HG03442 (cell line): ENCODE results near the gene UBTD2.

Experiments
- ATAC-seq: cut with Tn5 transposase; IDR thresholded peaks from one replicate; pipeline ENCODE4 v1.9.1; 2021; ENCODE audit warnings: mild to moderate bottlenecking, moderate library complexity; ENCODE audit not compliant: unreplicated experiment

The UBTD2 gene

GRCh38 chr5:172173564-172174153 is 109.9 kb downstream of the UBTD2 start:
- ATAC-seq: no peak

GRCh38 chr5:172172912-172173563 is 110.5 kb downstream of the UBTD2 start:
- ATAC-seq: no peak

GRCh38 chr5:172171118-172171517 is 112.4 kb downstream of the UBTD2 start:
- no peak for ATAC-seq

GRCh38 chr5:172170251-172170701 is 113.3 kb downstream of the UBTD2 start:
- ATAC-seq: no peak

GRCh38 chr5:172169216-172169615 is 114.3 kb downstream of the UBTD2 start:
- ATAC-seq: no peak

GRCh38 chr5:172168311-172168710 is 115.3 kb downstream of the UBTD2 start:
- no peak for ATAC-seq

DNA sequence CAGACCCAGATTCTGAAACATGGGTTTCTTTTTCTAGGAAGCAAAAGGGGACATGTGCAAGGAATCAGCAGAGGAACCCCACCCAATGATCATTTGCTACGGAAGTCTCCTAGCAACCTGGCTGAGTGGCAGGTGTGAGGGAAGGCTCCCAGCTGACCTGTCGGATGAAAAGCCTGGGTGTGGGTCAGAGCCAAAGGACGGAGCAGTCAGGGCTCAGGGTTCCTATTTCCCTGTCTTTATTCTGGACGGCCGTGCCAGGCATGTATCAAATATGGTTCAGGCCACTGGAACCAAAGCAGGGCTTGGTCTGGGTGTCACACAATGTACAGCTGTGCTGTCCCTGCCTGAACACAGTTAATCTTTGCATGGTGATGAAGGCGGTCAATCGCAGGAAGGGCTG is 115.7 kb downstream of the UBTD2 start:
- no peak for ATAC-seq

- ATAC-seq: no peak
Observed at GRCh38 chr5:172166030-172166826, 117.3 kb downstream of the UBTD2 start.

GRCh38 chr5:172165465-172165864 is 118.1 kb downstream of the UBTD2 start:
- ATAC-seq: peak; percentile 74

DNA sequence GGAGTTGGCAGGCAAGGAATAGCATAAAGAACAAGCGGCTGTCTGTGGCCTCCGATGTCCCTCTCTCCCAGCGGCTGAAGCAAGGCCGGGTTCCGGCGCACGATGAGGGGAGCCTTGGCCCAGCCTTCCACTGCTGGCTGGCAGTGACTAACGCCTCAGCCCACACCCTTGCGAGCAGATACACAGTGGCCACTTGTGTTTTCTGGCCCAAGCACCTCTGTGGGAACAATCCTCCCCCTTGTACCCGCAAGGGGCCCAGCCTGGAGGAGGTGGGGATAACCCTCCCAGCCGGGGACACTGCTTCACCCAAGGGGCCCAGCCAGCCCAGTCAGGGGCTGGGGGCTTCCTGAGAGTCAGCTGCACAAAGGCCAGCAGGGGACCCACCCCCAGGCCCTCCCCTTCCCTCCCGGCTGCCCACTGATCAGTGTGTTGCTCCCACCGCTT is 118.8 kb downstream of the UBTD2 start:
- no peak for ATAC-seq

GRCh38 chr5:172163346-172163745 is 120.2 kb downstream of the UBTD2 start:
- no peak for ATAC-seq

DNA sequence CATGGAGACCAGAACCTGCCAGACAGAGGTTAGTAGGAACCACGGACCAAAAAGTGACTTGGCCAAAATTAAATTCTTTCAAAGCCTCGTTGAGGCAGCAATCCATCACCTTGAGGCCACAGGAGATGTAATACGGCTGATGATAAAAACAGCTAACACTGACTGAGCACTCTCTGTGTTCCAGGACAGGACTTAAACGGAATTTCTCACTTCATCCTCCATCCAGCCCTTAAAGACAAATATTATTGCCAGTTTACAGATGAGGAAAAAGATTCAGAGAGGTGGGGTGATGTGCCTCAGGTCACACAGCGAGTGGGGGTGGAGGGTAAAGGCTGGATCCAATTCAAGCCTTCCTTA is 120.6 kb downstream of the UBTD2 start:
- no peak for ATAC-seq

DNA sequence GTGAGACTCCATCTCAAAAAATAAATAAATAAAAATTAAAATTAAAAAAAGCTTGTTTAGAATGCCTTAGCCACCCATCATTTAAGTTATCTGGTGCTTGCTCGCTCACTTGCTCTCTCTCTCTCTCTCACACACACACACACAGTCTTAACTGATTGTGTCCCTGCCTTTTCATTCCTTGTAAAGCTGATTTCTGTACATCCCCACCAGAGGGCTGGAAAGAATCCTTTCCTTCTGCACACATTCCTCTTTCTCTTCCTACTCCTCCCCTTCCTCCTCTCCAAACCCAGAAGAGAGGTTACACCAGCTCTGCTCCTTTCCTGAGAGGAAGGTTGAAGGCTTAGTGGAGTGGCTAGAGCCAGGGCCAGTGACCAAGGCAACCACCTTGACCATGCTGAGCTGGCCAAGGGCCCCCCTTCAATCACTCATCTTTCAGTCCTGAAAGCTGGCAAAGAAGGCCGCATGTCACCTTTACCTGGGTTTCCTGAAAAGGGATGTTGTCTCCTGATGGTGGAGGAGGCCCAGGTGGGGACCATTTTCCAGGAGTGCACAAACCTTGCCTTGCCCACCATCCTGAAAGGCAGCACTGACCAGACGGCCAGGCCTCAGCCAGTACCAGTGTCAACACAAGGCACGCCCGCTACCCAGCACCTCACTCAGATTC is 121.1 kb downstream of the UBTD2 start:
- no peak for ATAC-seq

DNA sequence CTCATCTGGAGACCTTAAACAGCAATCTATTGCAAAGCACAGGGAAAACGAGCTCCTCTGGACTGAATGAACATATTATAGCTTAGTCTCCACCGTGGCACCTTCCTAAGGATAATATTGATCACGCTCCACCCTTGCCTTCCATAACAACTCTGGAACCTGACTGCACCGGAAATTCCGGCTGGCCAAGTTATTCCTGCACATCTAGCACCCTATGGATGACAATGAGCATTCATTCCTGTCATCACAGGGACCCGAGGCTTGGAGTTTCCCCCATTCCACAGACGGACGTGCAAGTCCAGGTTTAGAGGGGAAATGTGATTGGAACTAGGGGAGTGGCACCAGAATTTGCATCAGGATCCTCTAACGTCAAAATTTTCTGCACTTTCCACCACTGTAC is 123.1 kb downstream of the UBTD2 start:
- no peak for ATAC-seq
